Suprapubic skin (tissue), 4 donors: ENCODE results near the gene GRK4. TPM values are rescaled to one million over a fixed set of nuclear protein-coding genes. Genes with fewer than 3 reads are reported as not detected.
A peak's percentile ranks its signal among the peaks of the same experiment; 100 is the strongest.
"Not testable (repeated sequence)": the region's sequence is repeated elsewhere in the genome, so short reads cannot be mapped to it uniquely, and the experiment has no call there.

Source experiments
- DNase-seq, 2 donors: peaks; one replicate each; pipeline ENCODE4 v3.0.0-alpha.2; 2019; ENCODE audit warnings: low spot score in 2 of 2
- H3K27ac ChIP-seq: fragments of 200-600 bp; sonication (generic); one replicate; pipeline ENCODE4 v1.5.1; 2019
- H3K27me3 ChIP-seq: fragments of 200-600 bp; sonication (generic); one replicate; pipeline ENCODE4 v1.5.1; 2019
- H3K36me3 ChIP-seq: fragments of 200-600 bp; sonication (generic); one replicate; pipeline ENCODE4 v1.5.1; 2019
- H3K4me1 ChIP-seq: fragments of 200-600 bp; sonication (generic); one replicate; pipeline ENCODE4 v1.5.1; 2019
- H3K4me3 ChIP-seq: fragments of 200-600 bp; sonication (generic); one replicate; pipeline ENCODE4 v1.5.1; 2019; ENCODE audit warnings: mild to moderate bottlenecking
- H3K9me3 ChIP-seq: fragments of 200-600 bp; sonication (generic); one replicate; pipeline ENCODE4 v1.5.1; 2019
- CTCF ChIP-seq, 2 donors: fragments of 200-600 bp in 1 of 2; fragments of 450-650 bp in 1 of 2; sonication (generic) in 1 of 2; IDR thresholded peaks; one replicate each; pipeline ENCODE4 v1.5.1; 2016 to 2019; ENCODE audit warnings: antibody characterized with exemption in 2 of 2, mild to moderate bottlenecking in 1 of 2, moderate library complexity in 1 of 2
- EP300 ChIP-seq: sonication (generic); formaldehyde crosslinking; IDR thresholded peaks from one replicate; pipeline ENCODE4 v1.6.1; 2017; ENCODE audit warnings: antibody characterized with exemption
- POLR2A ChIP-seq, 2 donors: fragments of 450-650 bp; IDR thresholded peaks; one replicate each; pipeline ENCODE4 v1.6.1; 2017; ENCODE audit warnings: antibody characterized with exemption in 2 of 2, mild to moderate bottlenecking in 2 of 2, moderate library complexity in 2 of 2
- POLR2AphosphoS5 ChIP-seq, 3 donors: sonication (generic); formaldehyde crosslinking; IDR thresholded peaks; one replicate each; pipeline ENCODE4 v1.6.1; 2017; ENCODE audit warnings: antibody characterized with exemption in 3 of 3
- WGBS: methylation state at CpG from one replicate; pipeline ENCODE4 v1.1.5; 2018; 5-methylcytosine and 5-hydroxymethylcytosine counted together
- total RNA-seq, 4 donors: library from RNA; depleted of rRNA; stranded (reverse); fragments of >200 nt; gene quantifications; one replicate each; pipeline ENCODE4 v1.1.0, GENCODE V29; 2016

GRK4 gene
- total RNA-seq, 4 donors from 2014 or later = 3.3 to 8.0 (median 4.6) TPM

DNA sequence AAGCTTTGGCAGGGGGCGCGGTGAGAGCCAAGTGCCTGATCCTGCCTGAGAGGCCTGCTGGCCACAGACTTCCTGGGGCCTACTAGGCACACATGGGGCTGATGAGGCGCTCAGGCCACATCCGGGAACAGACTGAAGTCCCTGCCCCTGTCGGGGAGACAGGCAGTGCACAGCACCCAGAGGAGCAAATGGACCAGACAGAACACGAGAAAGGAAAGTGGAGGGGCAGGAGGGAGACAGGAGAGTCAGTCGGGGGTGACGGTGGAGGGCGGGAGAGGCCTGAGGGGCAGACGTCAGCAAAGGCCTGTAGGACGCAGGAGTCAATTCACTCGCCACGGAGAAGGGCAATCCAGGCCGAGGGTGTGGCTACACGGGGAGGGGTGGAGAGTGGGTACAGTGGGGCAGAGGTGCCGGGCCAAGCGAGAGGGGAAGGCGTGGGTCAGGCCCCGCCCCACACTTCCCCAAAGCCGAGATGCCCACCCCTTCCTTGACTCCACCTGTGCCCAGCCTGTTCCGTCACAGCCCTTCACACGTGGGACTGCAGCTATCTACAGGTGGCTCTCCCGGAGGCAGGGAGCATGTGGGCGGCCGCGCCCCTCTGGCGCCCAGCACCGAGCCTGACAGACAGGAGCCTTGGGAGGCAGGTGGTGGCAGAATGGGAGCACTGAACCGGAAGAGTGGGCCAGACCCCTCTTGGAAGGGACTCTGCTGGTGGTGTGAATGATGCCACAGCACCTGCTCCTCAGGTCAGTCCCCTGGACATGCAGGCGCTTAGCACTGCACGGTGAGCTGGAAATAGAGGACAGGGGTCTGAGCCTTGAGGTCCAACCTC is 20.6 kb upstream of the GRK4 start:
- no peak overlapping the region for H3K27ac ChIP-seq
- no peak overlapping the region for H3K4me3 ChIP-seq
- no peaks in the 10 kb centered on the region for H3K27me3 ChIP-seq
- H3K36me3 ChIP-seq = peaks cover 100% of the 10 kb centered on the region
- H3K9me3 ChIP-seq = no peaks in the 10 kb centered on the region
- no peak for TF ChIP-seq EP300
- no peak for TF ChIP-seq POLR2AphosphoS5 (IDR thresholded peaks at IDR 0.05)
- no peak for TF ChIP-seq CTCF (IDR thresholded peaks at IDR 0.05)
- no peak for TF ChIP-seq POLR2A (IDR thresholded peaks at IDR 0.05)
- 63% methylated on average over 18 of the region's 31 CpGs for WGBS
- H3K4me1 ChIP-seq = peaks cover 8% of the 10 kb centered on the region
- DNase-seq = peak; percentile 69 to 77

DNA sequence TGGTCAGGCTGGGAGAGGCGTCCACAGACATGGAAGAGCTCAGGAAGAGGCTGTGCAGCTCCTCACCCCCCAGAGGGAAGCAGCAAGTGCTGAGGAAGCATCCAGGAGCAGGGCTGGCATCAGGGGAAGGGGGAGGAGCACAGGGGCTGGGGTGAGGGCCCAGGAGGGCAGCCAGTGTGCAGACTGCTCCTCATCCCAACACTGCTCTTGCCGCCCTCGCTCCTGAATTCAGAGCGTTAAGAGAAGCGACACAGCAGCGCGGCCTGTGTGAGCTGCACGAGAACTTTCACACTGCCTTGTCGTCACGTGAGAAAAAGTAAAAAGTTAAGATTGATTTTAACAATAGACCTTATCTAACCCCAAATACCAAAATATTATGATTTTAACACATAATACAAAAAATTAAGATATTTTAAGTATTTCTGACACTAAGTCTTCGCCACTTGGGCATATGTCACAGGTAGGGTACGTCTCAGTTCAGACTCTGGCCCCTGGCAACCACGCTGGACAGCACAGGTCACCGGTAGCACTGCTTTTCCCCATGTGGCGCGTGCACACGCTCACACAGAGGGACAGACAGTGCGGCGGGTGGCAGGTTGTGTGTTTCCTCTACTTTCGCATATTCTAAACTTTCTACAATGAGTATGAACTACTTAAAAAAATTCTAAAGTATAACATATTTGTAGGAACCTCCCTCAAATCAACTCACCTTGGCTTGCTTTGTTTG is 19.8 kb upstream of the GRK4 start:
- no peak overlapping the region for H3K4me3 ChIP-seq
- H3K4me1 ChIP-seq = peaks cover 10% of the 10 kb centered on the region
- H3K27ac ChIP-seq = no peak overlapping the region
- peaks cover 100% of the 10 kb centered on the region for H3K36me3 ChIP-seq
- peak in 1 of 2 donors; percentile 42 for DNase-seq
- no peaks in the 10 kb centered on the region for H3K27me3 ChIP-seq
- WGBS = 96% methylated on average over 20 of the region's 20 CpGs
- no peaks in the 10 kb centered on the region for H3K9me3 ChIP-seq
- TF ChIP-seq CTCF (IDR thresholded peaks at IDR 0.05) (no peak), POLR2AphosphoS5 (IDR thresholded peaks at IDR 0.05) (no peak), EP300 (no peak), POLR2A (IDR thresholded peaks at IDR 0.05) (no peak)

DNA sequence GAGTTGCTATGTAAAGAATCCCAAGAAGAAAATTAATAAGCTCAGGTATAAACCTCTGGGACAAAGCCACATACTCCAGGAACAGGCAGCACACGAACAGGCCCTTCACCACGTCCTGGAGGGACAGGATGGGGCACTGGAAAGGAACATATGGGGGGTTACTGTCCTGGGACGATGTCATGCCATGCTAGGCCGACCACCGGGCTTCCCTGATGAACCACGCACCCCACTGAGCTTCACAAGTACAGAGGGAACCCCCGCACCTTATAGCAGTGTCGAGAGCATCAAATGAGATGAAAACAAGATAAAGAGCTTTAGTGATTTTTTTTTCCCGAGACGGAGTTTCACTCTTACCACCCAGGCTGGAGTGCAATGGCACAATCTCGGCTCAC is 19.3 kb upstream of the GRK4 start:
- WGBS = 91% methylated on average over 11 of the region's 11 CpGs
- no peak for DNase-seq

DNA sequence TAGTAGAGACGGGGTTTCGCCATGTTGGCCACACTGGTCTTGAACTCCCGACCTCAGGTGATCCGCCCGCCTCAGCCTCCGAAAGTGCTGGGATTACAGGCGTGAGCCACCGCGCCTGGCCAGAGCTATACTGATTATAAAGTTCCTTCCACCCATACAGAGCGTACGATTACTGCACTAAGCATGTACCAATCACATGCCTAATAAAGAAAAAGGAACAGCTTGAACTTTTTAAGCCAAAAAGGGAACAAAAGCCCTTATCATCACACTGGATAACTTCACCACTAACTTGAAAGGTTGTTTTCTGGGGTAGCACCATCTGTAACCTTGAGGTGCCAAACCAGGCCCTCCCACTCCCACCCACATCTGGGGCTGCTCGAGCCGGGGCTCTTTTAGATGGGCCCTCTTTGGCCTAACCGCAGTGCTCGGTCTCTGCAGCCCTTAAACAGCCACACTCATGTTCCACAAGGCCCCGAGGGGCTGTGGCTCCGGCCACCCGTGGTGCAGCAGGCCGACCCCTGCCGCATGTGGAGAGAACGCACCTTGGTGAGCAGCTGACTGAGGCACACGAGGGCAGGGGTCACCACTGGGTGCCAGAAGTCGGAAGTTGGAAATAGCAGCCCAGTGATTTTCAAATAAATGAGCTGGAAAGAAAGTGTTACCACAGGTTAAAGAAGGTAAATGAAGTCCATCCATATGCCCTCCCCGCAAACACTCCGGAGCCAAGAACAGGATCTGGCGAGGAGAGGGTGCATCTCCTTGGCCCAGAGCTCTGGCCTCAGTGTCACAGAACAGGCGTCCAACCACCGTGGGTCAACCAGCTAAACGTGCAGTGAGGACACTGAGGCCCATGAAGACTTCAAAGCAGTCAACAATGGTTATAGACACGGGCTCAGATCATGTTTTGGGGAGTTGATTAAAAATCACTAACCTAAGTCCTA is 18.5 kb upstream of the GRK4 start:
- Histone ChIP-seq H3K36me3 (peaks cover 100% of the 10 kb centered on the region), H3K4me3 (no peak overlapping the region), H3K27me3 (no peaks in the 10 kb centered on the region), H3K9me3 (no peaks in the 10 kb centered on the region), H3K4me1 (peaks cover 12% of the 10 kb centered on the region), H3K27ac (no peak overlapping the region)
- DNase-seq = no peak
- TF ChIP-seq CTCF (IDR thresholded peaks at IDR 0.05) (no peak), POLR2A (IDR thresholded peaks at IDR 0.05) (no peak), POLR2AphosphoS5 (IDR thresholded peaks at IDR 0.05) (no peak), EP300 (no peak)
- 91% methylated on average over 30 of the region's 30 CpGs for WGBS

More for the DNA sequence above, 19.3 kb upstream of the GRK4 start:
- TF ChIP-seq EP300 (no peak), POLR2AphosphoS5 (IDR thresholded peaks at IDR 0.05) (no peak), POLR2A (IDR thresholded peaks at IDR 0.05) (no peak), CTCF (IDR thresholded peaks at IDR 0.05) (no peak)
- Histone ChIP-seq H3K36me3 (peaks cover 100% of the 10 kb centered on the region), H3K27me3 (no peaks in the 10 kb centered on the region), H3K4me1 (peaks cover 12% of the 10 kb centered on the region), H3K4me3 (no peak overlapping the region), H3K9me3 (no peaks in the 10 kb centered on the region), H3K27ac (no peak overlapping the region)

- not testable (repeated sequence) for H3K27me3 ChIP-seq, H3K9me3 ChIP-seq, H3K27ac ChIP-seq, H3K4me3 ChIP-seq
- WGBS = 89% methylated on average over 26 of the region's 30 CpGs
- DNase-seq = peak in 1 of 2 donors; percentile 47
- peaks cover 12% of the 10 kb centered on the region for H3K4me1 ChIP-seq
- H3K36me3 ChIP-seq = peaks cover 100% of the 10 kb centered on the region
These were observed 17.5 kb upstream of the GRK4 start for GRCh38 chr4:2945619-2946604.
